ENCODE measurements around the gene GOLGA8A.
"Not testable (repeated sequence)": the region's sequence is repeated elsewhere in the genome, so short reads cannot be mapped to it uniquely, and the experiment has no call there.

The GOLGA8A gene

DNA sequence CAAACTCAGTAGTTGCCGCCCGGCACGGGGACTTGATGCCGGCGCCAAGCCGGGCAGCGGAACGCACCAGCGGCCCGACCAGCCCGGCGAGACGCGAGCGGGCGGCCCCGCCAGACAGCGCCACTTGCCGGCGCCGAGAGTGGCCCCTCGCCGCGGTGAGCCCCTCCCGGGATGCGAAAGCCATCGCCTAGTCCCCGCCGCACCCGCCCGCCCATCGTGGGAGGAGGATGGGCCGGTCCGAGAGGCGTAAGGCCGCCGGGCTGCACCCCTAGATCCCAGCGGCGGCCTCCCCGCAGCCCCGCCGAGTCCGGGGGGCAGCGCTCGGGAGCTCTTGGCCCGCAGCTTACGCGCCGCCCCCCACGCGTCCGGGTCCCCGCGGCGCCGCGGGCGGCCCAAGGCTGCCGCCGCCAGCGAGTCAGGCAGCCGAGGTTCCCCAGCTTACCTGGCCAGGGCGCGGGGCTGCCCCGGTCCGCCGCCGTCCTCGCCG is 609 bp downstream of the GOLGA8A start:
- Histone ChIP-seq H3K27me3 (ENCODE audit: control insufficient read depth, insufficient read depth, low read length) (peaks cover 33% of the 10 kb centered on the region), H3K36me3 (ENCODE audit: control insufficient read depth, low read depth, low read length) (no peaks in the 10 kb centered on the region), H3K9me3 (ENCODE audit: control insufficient read depth, low read depth, low read length) (no peaks in the 10 kb centered on the region), H3K27ac (ENCODE audit: low read length) (no peak overlapping the region), H3K4me3 (ENCODE audit: low read length) (peak overlapping the region; percentile 67), H3K4me1 (ENCODE audit: control insufficient read depth, low read depth, low read length) (no peaks in the 10 kb centered on the region), H3K9ac (ENCODE audit: low read length) (peak overlapping the region; percentile 39)

DNA sequence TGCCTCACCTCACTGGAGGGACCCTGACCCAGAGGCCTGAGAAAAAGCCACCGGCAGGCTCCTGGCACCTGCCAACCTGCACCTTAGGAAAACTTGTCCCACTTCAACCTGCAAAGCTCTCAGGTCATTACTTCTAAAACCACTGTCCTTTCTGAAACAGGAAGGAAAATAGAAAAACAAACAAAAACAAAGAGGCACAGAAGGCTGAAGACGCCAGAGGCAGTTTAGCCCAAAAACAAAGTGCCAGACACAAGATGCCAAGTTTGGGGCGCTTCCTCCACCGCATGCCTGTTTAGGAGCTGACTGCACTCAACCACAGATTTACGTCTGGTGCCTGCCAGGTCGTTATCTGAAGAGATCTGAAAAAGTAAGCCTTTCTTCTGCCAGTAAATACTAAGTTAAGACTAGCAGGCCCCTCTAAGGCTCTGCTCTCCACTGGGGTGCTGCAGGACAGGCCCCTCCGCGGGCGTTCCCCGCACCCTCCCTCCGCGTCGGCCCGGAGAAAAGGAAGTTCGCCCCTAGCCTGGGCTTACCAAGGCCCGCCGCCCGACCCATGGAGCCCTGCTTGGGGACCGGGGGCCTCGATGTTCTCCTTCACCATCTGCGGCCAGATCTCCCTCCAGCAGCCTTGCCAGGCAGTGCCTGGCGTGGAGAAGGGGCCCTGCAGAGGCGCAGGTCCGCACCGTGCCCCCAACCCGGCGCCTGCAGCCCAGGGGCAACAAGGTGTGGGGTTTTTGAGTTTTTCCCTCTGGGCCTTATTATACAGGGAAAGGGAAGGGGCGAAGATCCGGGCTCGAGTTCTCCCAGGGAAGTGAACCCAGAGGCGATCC is 1.3 kb downstream of the GOLGA8A start:
- Histone ChIP-seq H3K9ac (ENCODE audit: low read length) (peak overlapping the region; percentile 39), H3K27ac (ENCODE audit: low read length) (no peak overlapping the region), H3K36me3 (ENCODE audit: control insufficient read depth, low read depth, low read length) (no peaks in the 10 kb centered on the region)

DNA sequence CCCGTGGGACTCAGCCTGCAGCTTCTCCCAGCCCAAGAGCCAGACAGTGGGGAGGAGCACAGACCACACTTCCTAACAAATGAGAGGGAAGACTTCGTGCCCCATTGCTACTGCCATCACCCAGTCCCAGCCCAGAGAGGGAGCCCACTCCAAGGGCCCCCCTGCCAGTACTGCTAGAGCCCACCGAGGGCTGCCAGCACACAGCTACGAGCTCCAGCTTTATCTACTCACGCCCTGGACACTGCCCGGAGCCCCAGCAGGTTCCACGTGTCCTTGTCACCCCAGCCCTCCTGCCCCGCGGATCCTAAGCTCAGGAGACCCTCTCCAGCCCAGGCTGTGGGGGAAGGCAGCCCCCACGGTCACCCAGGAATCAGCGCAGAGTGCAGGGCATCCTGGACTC is 1.9 kb downstream of the GOLGA8A start:
- H3K4me1 ChIP-seq (ENCODE audit: control insufficient read depth, low read depth, low read length): no peaks in the 10 kb centered on the region
- H3K9me3 ChIP-seq (ENCODE audit: control insufficient read depth, low read depth, low read length): no peaks in the 10 kb centered on the region
- H3K36me3 ChIP-seq (ENCODE audit: control insufficient read depth, low read depth, low read length): no peaks in the 10 kb centered on the region
- no peak overlapping the region for H3K9ac ChIP-seq (ENCODE audit: low read length)
- H3K27me3 ChIP-seq (ENCODE audit: control insufficient read depth, insufficient read depth, low read length): peaks cover 33% of the 10 kb centered on the region
- no peak overlapping the region for H3K27ac ChIP-seq (ENCODE audit: low read length)
- peak overlapping the region; percentile 67 for H3K4me3 ChIP-seq (ENCODE audit: low read length)

More for the DNA sequence above, 1.3 kb downstream of the GOLGA8A start:
- Histone ChIP-seq H3K9me3 (ENCODE audit: control insufficient read depth, low read depth, low read length) (no peaks in the 10 kb centered on the region), H3K27me3 (ENCODE audit: control insufficient read depth, insufficient read depth, low read length) (peaks cover 33% of the 10 kb centered on the region), H3K4me1 (ENCODE audit: control insufficient read depth, low read depth, low read length) (no peaks in the 10 kb centered on the region), H3K4me3 (ENCODE audit: low read length) (peak overlapping the region; percentile 67)

DNA sequence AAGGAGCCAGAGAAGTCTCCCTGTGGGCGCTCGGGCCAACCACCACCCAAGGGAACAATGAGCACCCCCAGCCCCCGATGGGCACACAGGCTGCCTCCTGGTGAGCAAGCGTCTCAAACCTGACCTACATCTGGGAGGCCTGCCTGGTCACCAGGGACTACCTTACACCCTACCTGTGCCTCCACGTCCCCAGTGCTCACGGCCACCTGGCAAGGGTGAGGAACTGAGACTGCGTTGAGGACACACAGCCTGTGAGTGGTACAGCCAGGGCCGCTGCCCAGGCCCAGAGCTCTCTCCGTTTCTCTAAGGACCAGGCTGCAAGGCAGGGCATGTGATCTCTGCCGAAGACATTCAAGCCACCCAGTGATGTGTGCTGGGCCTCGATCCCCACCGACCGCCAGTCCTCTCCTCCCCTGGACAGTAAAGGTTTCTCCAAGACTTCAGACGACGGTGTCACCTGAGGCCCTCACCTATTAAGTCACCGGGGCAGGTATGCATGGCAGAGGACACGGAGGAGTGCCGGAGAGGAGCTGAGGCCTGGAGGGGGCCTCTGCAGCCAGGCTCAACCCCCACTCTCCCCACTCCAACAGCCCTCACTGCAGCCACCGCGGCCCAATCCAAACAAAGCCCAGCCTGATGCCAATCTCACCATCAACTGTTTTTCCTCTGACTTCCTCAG is 2.8 kb downstream of the GOLGA8A start:
- no peaks in the 10 kb centered on the region for H3K9me3 ChIP-seq (ENCODE audit: control insufficient read depth, low read depth, low read length)
- no peaks in the 10 kb centered on the region for H3K36me3 ChIP-seq (ENCODE audit: control insufficient read depth, low read depth, low read length)
- H3K4me3 ChIP-seq (ENCODE audit: low read length): no peak overlapping the region
- no peak overlapping the region for H3K9ac ChIP-seq (ENCODE audit: low read length)
- peaks cover 33% of the 10 kb centered on the region for H3K27me3 ChIP-seq (ENCODE audit: control insufficient read depth, insufficient read depth, low read length)
- H3K4me1 ChIP-seq (ENCODE audit: control insufficient read depth, low read depth, low read length): no peaks in the 10 kb centered on the region
- no peak overlapping the region for H3K27ac ChIP-seq (ENCODE audit: low read length)

DNA sequence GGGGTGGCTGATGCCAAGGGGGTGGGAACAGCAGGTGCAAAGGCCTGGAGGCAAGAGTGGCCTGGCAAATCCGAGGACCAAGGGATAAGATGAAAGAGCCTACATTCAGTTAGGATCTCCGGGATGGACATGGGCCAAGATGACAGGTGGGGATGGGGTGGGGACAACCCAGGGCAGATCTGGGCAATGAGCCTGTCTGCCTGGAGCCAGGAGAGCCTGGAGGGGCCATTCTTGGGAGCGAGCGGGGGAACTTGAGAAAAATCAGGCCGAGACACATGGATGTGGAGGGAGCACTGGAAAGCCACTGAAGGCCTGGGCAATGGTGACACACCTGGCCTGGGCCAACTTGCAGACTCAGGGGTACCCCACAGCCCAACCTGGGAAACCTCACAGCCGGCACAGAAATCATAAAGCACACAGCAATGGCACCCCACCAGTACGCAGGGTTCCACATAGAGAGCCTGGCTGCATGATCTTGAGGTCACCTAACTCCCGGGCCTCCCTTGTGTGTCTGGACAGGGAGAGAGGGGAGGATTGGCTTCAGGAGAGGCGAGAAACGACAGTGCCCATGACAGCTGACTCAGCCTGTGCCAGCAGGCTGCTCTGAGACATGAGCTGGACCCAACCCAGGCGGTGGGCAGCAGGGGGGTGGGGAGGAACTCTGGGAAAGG is 3.5 kb downstream of the GOLGA8A start:
- not testable (repeated sequence) for H3K4me1 ChIP-seq (ENCODE audit: control insufficient read depth, low read depth, low read length); H3K27ac ChIP-seq (ENCODE audit: low read length); H3K36me3 ChIP-seq (ENCODE audit: control insufficient read depth, low read depth, low read length); H3K9me3 ChIP-seq (ENCODE audit: control insufficient read depth, low read depth, low read length); H3K4me3 ChIP-seq (ENCODE audit: low read length); H3K9ac ChIP-seq (ENCODE audit: low read length)
- peaks cover 32% of the 10 kb centered on the region for H3K27me3 ChIP-seq (ENCODE audit: control insufficient read depth, insufficient read depth, low read length)

DNA sequence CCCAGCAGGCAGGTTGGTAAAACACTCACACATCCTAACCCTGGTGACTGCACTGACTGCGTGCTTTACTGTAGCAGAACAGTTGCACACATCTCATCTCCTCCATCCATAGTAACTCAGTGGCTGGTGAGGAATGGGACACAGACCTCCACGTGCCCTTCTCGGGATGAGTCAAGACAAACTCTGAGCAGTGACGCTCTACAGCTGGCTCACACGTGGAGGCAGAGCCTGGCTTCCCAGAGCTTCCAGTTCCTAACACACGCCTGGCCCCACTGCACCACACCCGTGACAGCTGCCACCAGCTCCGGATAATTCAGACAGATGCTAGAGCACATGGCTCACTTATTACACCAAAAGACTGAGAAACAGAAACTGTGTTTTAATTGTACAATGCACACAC is 7.0 kb downstream of the GOLGA8A start:
- H3K27ac ChIP-seq (ENCODE audit: low read length); H3K27me3 ChIP-seq (ENCODE audit: control insufficient read depth, insufficient read depth, low read length); H3K4me1 ChIP-seq (ENCODE audit: control insufficient read depth, low read depth, low read length); H3K9me3 ChIP-seq (ENCODE audit: control insufficient read depth, low read depth, low read length); H3K9ac ChIP-seq (ENCODE audit: low read length); H3K36me3 ChIP-seq (ENCODE audit: control insufficient read depth, low read depth, low read length); H3K4me3 ChIP-seq (ENCODE audit: low read length): not testable (repeated sequence)

DNA sequence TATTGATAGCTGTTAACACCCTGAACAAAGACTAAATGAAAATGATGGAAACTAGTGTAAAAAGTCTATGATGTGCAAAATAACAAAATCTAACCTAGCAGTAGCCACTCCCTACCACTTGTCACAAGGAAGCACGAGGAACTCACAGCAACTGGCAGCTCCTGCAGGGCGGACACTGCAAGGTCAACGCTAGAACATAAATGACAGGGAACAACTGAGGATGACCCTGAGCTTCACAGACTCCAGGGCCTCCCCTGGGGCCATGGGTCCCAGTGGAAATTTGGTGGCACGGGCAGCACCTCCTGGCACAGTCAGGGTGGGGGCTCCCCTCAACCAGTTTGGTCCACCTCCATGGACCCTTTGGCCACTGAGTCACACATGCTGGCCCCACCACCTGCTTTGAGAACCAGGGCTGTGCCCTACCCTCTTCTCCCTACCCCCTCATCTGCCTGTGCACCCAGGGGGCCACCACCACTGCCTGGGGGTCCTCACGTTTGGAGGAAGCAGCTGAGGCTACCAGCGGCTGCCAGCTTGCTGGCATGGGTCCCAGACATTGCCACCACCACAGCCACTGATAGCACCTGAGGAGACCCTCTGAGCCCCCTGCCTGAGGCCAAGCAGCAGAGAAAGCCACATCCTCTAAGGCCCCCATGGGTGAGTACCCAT is 14.1 kb downstream of the GOLGA8A start:
- H3K27ac ChIP-seq (ENCODE audit: low read length); H3K9ac ChIP-seq (ENCODE audit: low read length); H3K36me3 ChIP-seq (ENCODE audit: control insufficient read depth, low read depth, low read length); H3K4me3 ChIP-seq (ENCODE audit: low read length); H3K4me1 ChIP-seq (ENCODE audit: control insufficient read depth, low read depth, low read length); H3K27me3 ChIP-seq (ENCODE audit: control insufficient read depth, insufficient read depth, low read length); H3K9me3 ChIP-seq (ENCODE audit: control insufficient read depth, low read depth, low read length): not testable (repeated sequence)

DNA sequence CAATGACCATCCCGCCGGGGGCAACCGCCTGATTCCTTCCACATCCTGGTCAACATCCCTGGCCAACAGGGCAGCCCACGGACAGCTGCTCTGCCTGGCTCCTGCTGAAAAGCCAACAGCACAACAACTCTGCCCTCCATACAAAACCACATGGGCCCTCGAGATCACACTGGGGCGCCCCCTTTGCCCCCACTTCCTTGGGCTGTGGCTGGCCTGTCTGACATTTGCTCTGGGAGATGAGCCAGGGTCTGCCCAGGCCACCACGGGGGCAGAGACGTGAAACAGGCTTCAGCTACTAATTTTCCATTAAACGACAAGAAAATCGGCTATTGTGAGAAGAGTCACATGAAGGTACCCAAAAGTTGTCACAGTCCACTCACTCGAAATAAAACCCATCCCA is 16.7 kb downstream of the GOLGA8A start:
- not testable (repeated sequence) for H3K4me3 ChIP-seq (ENCODE audit: low read length); H3K9ac ChIP-seq (ENCODE audit: low read length); H3K27ac ChIP-seq (ENCODE audit: low read length); H3K36me3 ChIP-seq (ENCODE audit: control insufficient read depth, low read depth, low read length); H3K4me1 ChIP-seq (ENCODE audit: control insufficient read depth, low read depth, low read length); H3K9me3 ChIP-seq (ENCODE audit: control insufficient read depth, low read depth, low read length); H3K27me3 ChIP-seq (ENCODE audit: control insufficient read depth, insufficient read depth, low read length)

DNA sequence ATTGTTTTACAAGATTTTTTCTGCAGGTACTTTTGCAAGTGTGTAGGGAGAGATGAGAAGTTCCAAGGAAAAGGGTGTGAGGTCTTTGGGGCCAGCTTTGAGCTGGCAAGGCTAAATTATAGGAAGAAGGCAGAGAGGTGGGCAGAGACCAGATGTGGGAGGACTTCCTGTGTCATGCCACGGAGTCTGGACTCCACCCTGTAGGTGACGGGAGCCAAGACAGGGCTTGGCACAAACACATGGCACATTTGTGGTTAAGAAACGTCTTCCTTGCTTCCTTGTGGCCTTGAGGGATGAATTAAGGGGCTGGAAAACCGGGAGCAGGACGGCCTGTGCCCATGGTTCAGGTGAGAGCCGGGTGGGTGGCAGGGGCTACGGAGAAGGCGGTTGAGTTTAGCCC is 19.2 kb downstream of the GOLGA8A start:
- H3K4me1 ChIP-seq (ENCODE audit: control insufficient read depth, low read depth, low read length); H3K36me3 ChIP-seq (ENCODE audit: control insufficient read depth, low read depth, low read length); H3K9ac ChIP-seq (ENCODE audit: low read length); H3K27ac ChIP-seq (ENCODE audit: low read length); H3K9me3 ChIP-seq (ENCODE audit: control insufficient read depth, low read depth, low read length); H3K4me3 ChIP-seq (ENCODE audit: low read length); H3K27me3 ChIP-seq (ENCODE audit: control insufficient read depth, insufficient read depth, low read length): not testable (repeated sequence)

DNA sequence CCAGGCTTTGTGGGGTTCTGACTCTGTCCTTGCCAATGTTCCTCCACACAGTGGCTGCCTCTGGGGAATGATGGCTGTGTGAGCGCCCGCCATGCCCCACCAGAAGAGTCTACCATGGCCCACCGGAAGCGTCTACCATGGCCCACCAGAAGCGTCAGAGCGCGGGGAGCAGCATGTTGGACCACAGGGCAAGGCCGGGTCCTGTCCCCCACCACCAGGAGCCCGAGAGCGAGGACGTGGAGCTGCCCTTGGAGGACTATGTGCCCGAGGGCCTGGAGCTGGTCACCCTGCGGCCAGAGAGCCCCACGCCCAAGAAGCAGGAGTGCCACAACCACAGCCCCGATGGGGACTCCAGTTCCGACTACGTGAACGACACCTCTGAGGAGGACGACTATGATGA is 28.1 kb downstream of the GOLGA8A start:
- H3K9ac ChIP-seq (ENCODE audit: low read length); H3K9me3 ChIP-seq (ENCODE audit: control insufficient read depth, low read depth, low read length); H3K36me3 ChIP-seq (ENCODE audit: control insufficient read depth, low read depth, low read length); H3K27me3 ChIP-seq (ENCODE audit: control insufficient read depth, insufficient read depth, low read length); H3K4me1 ChIP-seq (ENCODE audit: control insufficient read depth, low read depth, low read length); H3K4me3 ChIP-seq (ENCODE audit: low read length); H3K27ac ChIP-seq (ENCODE audit: low read length): not testable (repeated sequence)

DNA sequence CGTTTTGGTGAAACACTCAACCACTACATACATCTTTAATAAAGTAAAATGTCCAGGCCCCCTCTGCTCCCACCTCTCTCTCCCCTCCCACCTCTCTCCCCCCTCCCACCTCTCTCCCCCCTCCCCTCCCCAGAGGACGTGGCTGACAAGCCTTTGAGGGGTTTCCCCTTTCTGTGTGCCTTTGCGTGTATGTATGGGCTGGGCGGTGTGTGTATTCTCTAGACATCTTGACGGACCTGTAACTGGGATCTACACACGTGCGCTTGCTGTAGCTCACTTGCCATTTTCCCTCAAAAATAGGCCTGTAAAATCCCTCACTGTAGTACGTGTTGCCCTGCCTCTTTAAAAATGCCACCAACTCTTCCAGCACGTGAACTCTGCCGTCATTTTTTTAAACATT is 28.6 kb downstream of the GOLGA8A start:
- not testable (repeated sequence) for H3K4me1 ChIP-seq (ENCODE audit: control insufficient read depth, low read depth, low read length); H3K27me3 ChIP-seq (ENCODE audit: control insufficient read depth, insufficient read depth, low read length); H3K27ac ChIP-seq (ENCODE audit: low read length); H3K4me3 ChIP-seq (ENCODE audit: low read length); H3K9ac ChIP-seq (ENCODE audit: low read length); H3K36me3 ChIP-seq (ENCODE audit: control insufficient read depth, low read depth, low read length); H3K9me3 ChIP-seq (ENCODE audit: control insufficient read depth, low read depth, low read length)
